SK-N-SH (cell line): Measurements from ENCODE around the gene AFAP1. TPM values are rescaled to one million over a fixed set of nuclear protein-coding genes. Genes with fewer than 3 reads are reported as not detected.

ENCODE experiments used
- CTCF ChIA-PET: fragments of 300-600, 350-600 bp; formaldehyde crosslinking; extraction: SDS; loops from one replicate; lab custom pipeline; 2021; lab: Yijun Ruan, JAX
- POLR2A ChIA-PET: fragments of 350-600 bp; sonication (Branson Sonifier 250); formaldehyde crosslinking; extraction: SDS; loops from one replicate; lab custom pipeline; 2020; ENCODE audit warnings: antibody characterized with exemption, inconsistent platforms; lab: Yijun Ruan, JAX
- DNase-seq: peaks from one replicate; pipeline ENCODE4 v3.0.0; 2012
- H2AFZ ChIP-seq: fragments of 200-600 bp; sonication (generic); 2 replicates; pipeline ENCODE4 v1.8.1; 2016; ENCODE audit warnings: antibody characterized with exemption, mild to moderate bottlenecking, low read depth
- H3F3A ChIP-seq: fragments of 200-600 bp; sonication (generic); replicated peaks from 2 replicates; pipeline ENCODE3; 2016; ENCODE audit warnings: antibody characterized with exemption, mild to moderate bottlenecking; ENCODE audit not compliant: insufficient read depth
- H3K27ac ChIP-seq, 2 experiments: fragments of 200-500 bp in 1 of 2; fragments of 200-600 bp in 1 of 2; sonication (Bioruptor generic) in 1 of 2; sonication (generic), shearing (Covaris generic) in 1 of 2; 2 replicates each; pipeline versions ENCODE4 v1.5.1 to v1.6.1; 2014 to 2016; ENCODE audit warnings: low read depth in 2 of 2, inconsistent platforms in 1 of 2, low read length in 1 of 2, mild to moderate bottlenecking in 1 of 2, mixed read lengths in 1 of 2
- H3K27me3 ChIP-seq: fragments of 200-600 bp; sonication (generic), shearing (Covaris generic); 2 replicates; pipeline ENCODE4 v1.6.1; 2016; ENCODE audit warnings: mixed run types; ENCODE audit not compliant: insufficient read depth
- H3K36me3 ChIP-seq, 2 experiments: fragments of 200-500 bp in 1 of 2; fragments of 200-600 bp in 1 of 2; sonication (Bioruptor generic) in 1 of 2; sonication (generic) in 1 of 2; replicated peaks in 1 of 2; 2 replicates each; pipeline versions ENCODE3 to v1.5.1; 2014 to 2016; ENCODE audit warnings: low read length in 1 of 2, mild to moderate bottlenecking in 1 of 2; ENCODE audit not compliant: insufficient read depth in 2 of 2, control insufficient read depth in 1 of 2
- H3K4me1 ChIP-seq, 2 experiments: fragments of 200-500 bp in 1 of 2; fragments of 200-600 bp in 1 of 2; sonication (Bioruptor generic) in 1 of 2; sonication (generic), shearing (Covaris generic) in 1 of 2; 2 replicates each; pipeline versions ENCODE4 v1.5.1 to v1.6.1; 2014 to 2016; ENCODE audit warnings: low read depth in 1 of 2, low read length in 1 of 2, mixed run types in 1 of 2; ENCODE audit not compliant: insufficient read depth in 2 of 2, control insufficient read depth in 1 of 2
- H3K4me2 ChIP-seq: fragments of 200-600 bp; sonication (generic), shearing (Covaris generic); 2 replicates; pipeline ENCODE4 v1.6.1; 2017; ENCODE audit warnings: mixed run types
- H3K4me3 ChIP-seq, 2 experiments: fragments of 200-500 bp in 1 of 2; fragments of 200-600 bp in 1 of 2; sonication (Bioruptor generic) in 1 of 2; sonication (generic), shearing (Covaris generic) in 1 of 2; 2 replicates each; pipeline versions ENCODE4 v1.5.1 to v1.8.1; 2014 to 2016; ENCODE audit warnings: low read depth in 2 of 2, inconsistent platforms in 1 of 2, low read length in 1 of 2, mild to moderate bottlenecking in 1 of 2, mixed read lengths in 1 of 2, moderate library complexity in 1 of 2
- H3K79me2 ChIP-seq: fragments of 200-600 bp; sonication (generic); 2 replicates; pipeline ENCODE4 v1.8.1; 2017; ENCODE audit warnings: mild to moderate bottlenecking; ENCODE audit not compliant: insufficient read depth
- H3K9ac ChIP-seq: fragments of 200-600 bp; sonication (generic); 2 replicates; pipeline ENCODE4 v1.6.1; 2017; ENCODE audit warnings: mixed run types
- H3K9me2 ChIP-seq: fragments of 200-600 bp; sonication (generic); 2 replicates; pipeline ENCODE4 v1.6.1; 2017; ENCODE audit warnings: mixed run types
- H3K9me3 ChIP-seq: fragments of 200-600 bp; sonication (generic); 2 replicates; pipeline ENCODE4 v1.6.1; 2017; ENCODE audit warnings: mixed run types, mild to moderate bottlenecking, moderate library complexity
- H4K20me1 ChIP-seq: fragments of 200-600 bp; sonication (generic); 2 replicates; pipeline ENCODE4 v1.6.1; 2017; ENCODE audit warnings: mild to moderate bottlenecking, mixed run types; ENCODE audit not compliant: insufficient read depth
- CHD2 ChIP-seq: fragments of 150-350 bp; IDR thresholded peaks from 2 replicates; pipeline ENCODE4 v1.6.1; 2018; ENCODE audit warnings: low read length; ENCODE audit not compliant: partially characterized antibody
- FOXM1 ChIP-seq: IDR thresholded peaks from 2 replicates; pipeline ENCODE4 v1.4.0; 2012; ENCODE audit warnings: low read depth, mild to moderate bottlenecking
- JUND ChIP-seq: IDR thresholded peaks from 2 replicates; pipeline ENCODE4 v1.4.0; 2012
- MXI1 ChIP-seq: IDR thresholded peaks from 2 replicates; pipeline ENCODE4 v1.6.1; 2012; ENCODE audit warnings: mild to moderate bottlenecking, low read depth, low read length, improper control_type of control experiment
- TEAD4 ChIP-seq: IDR thresholded peaks from 2 replicates; pipeline ENCODE4 v1.4.0; 2012; ENCODE audit warnings: mild to moderate bottlenecking, borderline replicate concordance; ENCODE audit not compliant: insufficient read depth
- YY1 ChIP-seq: IDR thresholded peaks from 2 replicates; pipeline ENCODE4 v1.4.0; 2012; ENCODE audit warnings: low read depth, mild to moderate bottlenecking
- WGBS: methylation state at CpG from one replicate; pipeline ENCODE4 v1.1.6; 2017; ENCODE audit warnings: low lambda C conversion rate; 5-methylcytosine and 5-hydroxymethylcytosine counted together
- polyA plus RNA-seq, 3 experiments: library from polyadenylated mRNA; depleted of rRNA; stranded (reverse); fragments of >200 nt; gene quantifications; 2 replicates each; pipeline ENCODE4 v1.2.3, GENCODE V29; 2012
- TF ChIP-seq, protein P1 (sequence below): IDR thresholded peaks from 2 replicates; pipeline ENCODE4 v1.6.1; 2012; ENCODE audit warnings: mild to moderate bottlenecking, low read depth, low read length, moderate library complexity
- TF ChIP-seq, protein P2 (sequence below): IDR thresholded peaks from 2 replicates; pipeline ENCODE4 v1.4.0; 2012; ENCODE audit warnings: low read depth, borderline replicate concordance

Gene AFAP1
- polyA plus RNA-seq, 1 of the 3 experiments (the other 2 are of a cell fraction), result 67.9 TPM

DNA sequence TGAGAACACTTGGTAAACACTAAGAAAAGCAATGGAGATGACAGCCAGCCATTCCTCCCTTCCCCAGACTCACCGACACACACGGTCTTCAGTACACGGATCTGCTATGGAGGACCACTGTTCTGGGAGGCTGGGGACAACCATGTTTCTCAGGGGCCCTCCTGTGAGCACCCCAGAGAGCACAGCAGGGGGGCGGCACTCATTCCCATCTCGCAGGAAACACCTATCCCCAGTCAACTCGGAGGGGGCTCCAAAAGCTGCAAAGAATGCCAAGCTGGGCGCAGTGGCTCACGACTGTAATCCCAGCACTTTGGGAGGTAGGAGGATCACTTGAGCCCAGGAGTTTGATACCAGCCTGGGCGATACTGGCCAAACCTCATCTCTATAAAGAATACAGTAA, 172.1 kb downstream of the AFAP1 start (continued):
- TF ChIP-seq, protein P1, sequence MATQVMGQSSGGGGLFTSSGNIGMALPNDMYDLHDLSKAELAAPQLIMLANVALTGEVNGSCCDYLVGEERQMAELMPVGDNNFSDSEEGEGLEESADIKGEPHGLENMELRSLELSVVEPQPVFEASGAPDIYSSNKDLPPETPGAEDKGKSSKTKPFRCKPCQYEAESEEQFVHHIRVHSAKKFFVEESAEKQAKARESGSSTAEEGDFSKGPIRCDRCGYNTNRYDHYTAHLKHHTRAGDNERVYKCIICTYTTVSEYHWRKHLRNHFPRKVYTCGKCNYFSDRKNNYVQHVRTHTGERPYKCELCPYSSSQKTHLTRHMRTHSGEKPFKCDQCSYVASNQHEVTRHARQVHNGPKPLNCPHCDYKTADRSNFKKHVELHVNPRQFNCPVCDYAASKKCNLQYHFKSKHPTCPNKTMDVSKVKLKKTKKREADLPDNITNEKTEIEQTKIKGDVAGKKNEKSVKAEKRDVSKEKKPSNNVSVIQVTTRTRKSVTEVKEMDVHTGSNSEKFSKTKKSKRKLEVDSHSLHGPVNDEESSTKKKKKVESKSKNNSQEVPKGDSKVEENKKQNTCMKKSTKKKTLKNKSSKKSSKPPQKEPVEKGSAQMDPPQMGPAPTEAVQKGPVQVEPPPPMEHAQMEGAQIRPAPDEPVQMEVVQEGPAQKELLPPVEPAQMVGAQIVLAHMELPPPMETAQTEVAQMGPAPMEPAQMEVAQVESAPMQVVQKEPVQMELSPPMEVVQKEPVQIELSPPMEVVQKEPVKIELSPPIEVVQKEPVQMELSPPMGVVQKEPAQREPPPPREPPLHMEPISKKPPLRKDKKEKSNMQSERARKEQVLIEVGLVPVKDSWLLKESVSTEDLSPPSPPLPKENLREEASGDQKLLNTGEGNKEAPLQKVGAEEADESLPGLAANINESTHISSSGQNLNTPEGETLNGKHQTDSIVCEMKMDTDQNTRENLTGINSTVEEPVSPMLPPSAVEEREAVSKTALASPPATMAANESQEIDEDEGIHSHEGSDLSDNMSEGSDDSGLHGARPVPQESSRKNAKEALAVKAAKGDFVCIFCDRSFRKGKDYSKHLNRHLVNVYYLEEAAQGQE, result no peak
- TF ChIP-seq JUND (no peak), MXI1 (no peak), TEAD4 (no peak)
- TF ChIP-seq, protein P2, sequence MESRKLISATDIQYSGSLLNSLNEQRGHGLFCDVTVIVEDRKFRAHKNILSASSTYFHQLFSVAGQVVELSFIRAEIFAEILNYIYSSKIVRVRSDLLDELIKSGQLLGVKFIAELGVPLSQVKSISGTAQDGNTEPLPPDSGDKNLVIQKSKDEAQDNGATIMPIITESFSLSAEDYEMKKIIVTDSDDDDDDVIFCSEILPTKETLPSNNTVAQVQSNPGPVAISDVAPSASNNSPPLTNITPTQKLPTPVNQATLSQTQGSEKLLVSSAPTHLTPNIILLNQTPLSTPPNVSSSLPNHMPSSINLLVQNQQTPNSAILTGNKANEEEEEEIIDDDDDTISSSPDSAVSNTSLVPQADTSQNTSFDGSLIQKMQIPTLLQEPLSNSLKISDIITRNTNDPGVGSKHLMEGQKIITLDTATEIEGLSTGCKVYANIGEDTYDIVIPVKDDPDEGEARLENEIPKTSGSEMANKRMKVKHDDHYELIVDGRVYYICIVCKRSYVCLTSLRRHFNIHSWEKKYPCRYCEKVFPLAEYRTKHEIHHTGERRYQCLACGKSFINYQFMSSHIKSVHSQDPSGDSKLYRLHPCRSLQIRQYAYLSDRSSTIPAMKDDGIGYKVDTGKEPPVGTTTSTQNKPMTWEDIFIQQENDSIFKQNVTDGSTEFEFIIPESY, result no peak

DNA sequence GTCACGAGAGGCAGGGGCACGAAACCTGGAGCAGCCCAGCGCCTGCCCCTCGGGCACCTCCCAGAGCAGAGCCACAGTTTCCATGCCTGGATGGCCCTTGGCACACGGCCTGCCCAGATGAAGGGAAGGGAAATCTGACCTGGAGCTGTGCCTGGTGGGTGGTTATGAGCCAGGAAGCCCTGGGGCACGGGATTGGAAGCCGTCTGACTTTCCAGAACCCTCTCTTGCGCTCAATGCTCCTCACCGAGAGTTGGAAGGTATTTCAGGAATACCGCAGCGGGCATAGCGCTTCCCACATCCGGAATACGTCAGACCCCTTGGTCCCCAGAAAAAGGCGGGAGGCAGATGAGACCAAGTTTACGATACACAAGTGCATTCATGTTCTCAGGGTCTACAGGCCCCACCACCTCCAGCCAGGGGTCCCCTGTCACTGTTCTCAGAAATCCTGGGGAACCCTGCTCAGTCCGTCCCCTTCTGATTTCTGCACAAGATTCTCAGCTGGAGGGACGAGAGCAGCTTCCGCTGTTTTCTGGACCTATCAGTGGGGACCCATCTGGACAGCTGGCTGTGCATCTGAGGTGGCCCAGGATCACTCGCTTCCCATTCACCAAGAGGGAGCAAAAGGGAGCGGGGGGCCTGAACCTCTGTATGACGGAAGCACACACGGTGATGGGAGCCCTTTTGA, 172.9 kb downstream of the AFAP1 start:
- H3K27me3 ChIP-seq, result no peaks in the 10 kb centered on the region
- TF ChIP-seq YY1 (no peak), FOXM1 (no peak), CHD2 (no peak)
- TF ChIP-seq, all 33 proteins: peak for 0
- Histone ChIP-seq H3K36me3 (peaks cover 61 to 90% of the 10 kb centered on the region in 2 experiments), H3K4me2 (no peak overlapping the region), H3F3A (peaks cover 38% of the 10 kb centered on the region), H3K4me1 (peaks cover 0 to 16% of the 10 kb centered on the region in 2 experiments; a peak in 1 of 4 replicates), H3K4me3 (no peak overlapping the region), H3K79me2 (peaks cover 93% of the 10 kb centered on the region), H3K9me2 (no peaks in the 10 kb centered on the region), H3K9ac (no peak overlapping the region), H4K20me1 (peaks cover 85% of the 10 kb centered on the region), H2AFZ (no peak overlapping the region), H3K9me3 (no peaks in the 10 kb centered on the region), H3K27ac (peak overlapping the region in 1 of 2 experiments; percentile 22; a peak in 1 of 4 replicates)
- ChIA-PET POLR2A (no interaction called here), CTCF (interaction anchor here (1.1 to 7.2 kb wide), 3 partner anchors 29 to 221 kb away, joined by 3 to 137 read pairs (median 3); no protein-coding TSS in a partner anchor)
- 92% methylated on average over 19 of the region's 23 CpGs for WGBS
- no peak for DNase-seq
